Stimulated activated CD4-positive, alpha-beta T cell treated with anti-CD3 and anti-CD28 coated beads, Interleukin-1b, Interleukin-23, amount 100 ng/mL, for 24 hours (primary cell): ENCODE results near the gene PSMD9.
A peak's percentile ranks its signal among the peaks of the same experiment; 100 is the strongest.
"Not testable (repeated sequence)": the region's sequence is repeated elsewhere in the genome, so short reads cannot be mapped to it uniquely, and the experiment has no call there.

Experiments used
- DNase-seq, 4 experiments: peaks; one replicate each; pipeline ENCODE4 v3.0.0-alpha.2; 2020; ENCODE audit warnings: low read depth in 4 of 4, low spot score in 1 of 4

Gene PSMD9

GRCh38 chr12:121917950-121918678 is 29.5 kb downstream of the PSMD9 start, which contains the start of gene CFAP251:
TSS of gene CFAP251 (plus strand) at chr12:121918592. CDS start at chr12:121921306, 2,714 bp downstream.
- DNase-seq: peak; percentile 85 to 95 (median 92)

GRCh38 chr12:121918679-121919038 is 30.1 kb downstream of the PSMD9 start:
- DNase-seq: no peak

DNA sequence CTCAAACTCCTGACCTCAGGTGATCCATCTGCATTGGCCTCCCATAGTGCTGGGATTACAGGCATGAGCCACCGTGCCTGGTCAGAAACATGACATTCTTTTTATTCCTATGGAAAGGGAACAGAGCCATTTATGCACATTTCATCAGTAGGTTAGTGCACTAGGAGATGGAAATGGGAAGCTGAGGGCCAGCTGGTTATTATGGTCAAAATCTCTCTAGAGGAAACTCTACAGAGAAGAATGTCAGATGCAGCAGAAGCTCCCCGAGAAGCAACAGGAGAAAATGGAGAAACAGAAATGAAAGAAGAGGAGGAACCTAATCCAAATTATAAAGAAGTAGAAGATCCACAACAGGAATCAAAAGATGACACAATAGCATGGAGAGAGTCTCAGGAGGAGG is 32.5 kb downstream of the PSMD9 start:
- DNase-seq: no peak

GRCh38 chr12:121925358-121925695 is 36.7 kb downstream of the PSMD9 start:
- DNase-seq: no peak

GRCh38 chr12:121926874-121927706 is 38.5 kb downstream of the PSMD9 start:
- DNase-seq: no peak

DNA sequence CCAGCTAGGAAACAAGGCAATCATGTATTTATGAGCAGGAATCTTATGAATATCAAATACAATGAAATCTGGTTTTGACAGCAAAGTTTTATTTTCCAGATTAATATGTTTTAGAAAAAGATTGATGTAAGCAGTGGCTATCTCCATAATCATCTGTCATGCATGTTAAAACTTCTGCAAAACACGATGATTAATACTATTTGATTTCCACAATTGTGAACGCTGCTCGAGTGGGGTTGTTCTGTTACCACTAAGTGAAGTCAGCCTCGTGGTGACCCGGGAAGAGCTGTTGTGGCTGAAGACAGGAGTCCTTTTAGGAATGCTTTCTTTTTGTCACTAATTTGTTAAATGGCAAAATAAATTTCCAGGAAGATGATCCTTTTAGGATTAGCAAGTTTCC is 39.2 kb downstream of the PSMD9 start:
- no peak for DNase-seq

GRCh38 chr12:121929545-121929944 is 41.0 kb downstream of the PSMD9 start:
- not testable (repeated sequence) for DNase-seq

- DNase-seq: no peak
Measured at GRCh38 chr12:121930862-121931261, 42.3 kb downstream of the PSMD9 start.

DNA sequence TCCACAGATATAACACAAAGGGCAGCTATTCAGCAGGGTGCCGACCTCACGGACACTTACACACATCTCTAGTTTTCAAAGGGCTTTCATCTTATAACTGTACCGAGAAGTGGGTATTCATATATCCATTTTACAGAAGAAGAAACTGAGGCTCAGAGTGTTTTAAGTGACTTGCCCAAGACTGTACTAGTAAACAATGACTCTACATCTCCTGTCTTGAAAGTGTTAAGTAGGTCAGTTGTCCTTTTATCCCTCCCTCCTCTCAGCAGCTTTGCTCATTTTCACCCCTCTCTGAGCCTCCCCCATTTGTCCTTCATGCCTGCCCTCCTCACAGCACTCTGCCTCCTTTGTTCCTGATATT is 43.6 kb downstream of the PSMD9 start:
- DNase-seq: no peak

DNA sequence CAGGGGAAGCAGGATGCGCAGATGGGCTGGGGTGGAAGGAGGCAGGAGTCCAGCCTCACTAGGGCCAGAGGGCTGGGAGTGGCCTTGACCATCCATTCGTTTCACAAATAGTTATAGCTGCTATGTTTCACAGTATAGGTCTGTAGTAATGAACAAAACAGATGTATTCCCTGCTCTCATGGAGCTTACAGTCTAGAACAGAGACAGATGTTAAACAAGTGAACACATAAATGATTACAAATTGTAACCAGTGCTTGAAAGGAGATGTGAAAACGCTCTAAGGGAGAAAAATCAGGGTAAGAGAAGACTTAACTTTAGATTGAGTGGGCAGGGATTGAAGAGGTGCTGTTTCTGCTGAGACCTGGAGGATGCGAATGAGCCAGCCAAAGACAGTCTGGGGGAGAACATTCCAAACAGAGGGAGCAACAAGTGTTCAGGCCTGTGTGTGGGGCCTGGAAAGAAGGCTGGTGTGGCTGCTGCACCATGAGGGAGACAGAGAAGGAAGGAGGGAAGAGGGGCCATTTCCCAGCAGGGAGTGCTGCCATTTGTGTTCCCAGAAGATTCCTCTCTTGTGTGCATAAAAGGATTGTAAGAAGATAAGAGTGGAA is 44.4 kb downstream of the PSMD9 start:
- DNase-seq: no peak

- no peak for DNase-seq
Measured at GRCh38 chr12:121933522-121934308, 45.1 kb downstream of the PSMD9 start.

DNA sequence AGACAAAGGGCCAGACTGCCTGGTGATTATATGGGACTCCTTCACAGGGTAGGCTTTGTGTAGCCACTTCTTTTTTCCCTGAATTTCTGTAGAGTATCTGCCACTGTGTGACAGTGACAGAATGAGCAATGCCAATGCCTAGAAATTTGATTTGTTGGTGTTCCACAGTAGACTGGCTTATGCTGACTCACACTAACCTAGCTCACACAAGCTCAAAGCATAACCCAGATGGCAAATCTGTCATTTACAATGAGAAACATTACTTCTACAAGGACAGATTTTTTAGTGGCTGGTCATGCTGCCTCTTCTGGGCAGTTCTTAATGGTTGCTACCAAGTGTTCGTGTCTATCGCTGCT is 45.7 kb downstream of the PSMD9 start:
- no peak for DNase-seq

DNA sequence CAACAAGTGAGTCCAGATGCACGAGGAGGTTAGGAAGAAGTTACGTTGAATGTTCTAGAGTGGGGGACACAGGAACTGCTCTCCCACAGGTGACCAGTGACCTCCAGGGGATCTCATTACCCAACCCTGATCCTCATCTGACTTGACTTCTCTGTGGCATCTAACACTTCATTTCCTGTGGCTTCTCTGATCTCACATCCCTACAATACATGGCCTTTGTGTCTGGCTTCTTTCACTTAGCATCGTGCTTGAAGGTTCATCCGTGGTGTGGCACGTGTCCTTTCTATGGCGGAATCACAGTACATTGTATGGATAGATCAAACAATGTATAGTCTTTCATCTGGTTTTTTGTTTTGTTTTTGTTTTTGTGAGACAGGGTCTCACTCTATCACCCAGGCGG is 49.1 kb downstream of the PSMD9 start:
- DNase-seq: no peak

GRCh38 chr12:121939186-121939585 is 50.6 kb downstream of the PSMD9 start:
- no peak for DNase-seq

DNA sequence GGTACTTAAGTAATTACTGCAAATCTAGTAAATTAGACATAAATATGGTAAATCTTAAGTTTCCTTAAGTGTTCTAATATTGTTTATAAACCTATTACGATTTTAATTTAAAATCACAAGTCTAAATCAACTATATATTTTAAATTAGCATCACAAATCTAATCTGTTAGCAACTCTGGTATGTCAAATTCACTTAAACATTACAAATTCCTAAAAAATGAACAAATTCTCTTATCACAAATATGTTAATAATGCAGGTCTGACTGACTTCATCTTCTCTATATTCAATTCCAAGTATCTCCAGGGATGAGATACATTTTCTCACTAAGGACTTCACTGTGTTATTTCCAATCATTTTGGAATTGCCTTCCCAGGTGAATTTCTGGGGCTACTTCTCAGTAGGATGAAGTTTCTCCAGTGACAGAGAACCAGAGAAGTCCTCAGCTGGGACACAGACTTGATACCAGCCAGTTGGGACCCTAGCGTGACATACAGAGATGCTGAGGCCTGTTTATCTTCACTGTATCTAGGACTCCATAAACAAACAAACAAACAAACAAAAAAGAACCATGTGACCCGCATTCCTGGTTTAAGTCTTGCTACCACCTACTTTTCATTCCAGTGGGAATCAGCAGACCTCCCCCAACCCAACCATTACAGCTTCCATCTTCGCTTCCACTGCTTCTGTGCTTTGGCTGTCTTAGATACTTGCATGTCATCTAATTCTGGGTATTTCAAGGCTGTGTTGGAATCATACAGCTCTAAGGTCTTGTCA is 51.6 kb downstream of the PSMD9 start:
- no peak for DNase-seq

DNA sequence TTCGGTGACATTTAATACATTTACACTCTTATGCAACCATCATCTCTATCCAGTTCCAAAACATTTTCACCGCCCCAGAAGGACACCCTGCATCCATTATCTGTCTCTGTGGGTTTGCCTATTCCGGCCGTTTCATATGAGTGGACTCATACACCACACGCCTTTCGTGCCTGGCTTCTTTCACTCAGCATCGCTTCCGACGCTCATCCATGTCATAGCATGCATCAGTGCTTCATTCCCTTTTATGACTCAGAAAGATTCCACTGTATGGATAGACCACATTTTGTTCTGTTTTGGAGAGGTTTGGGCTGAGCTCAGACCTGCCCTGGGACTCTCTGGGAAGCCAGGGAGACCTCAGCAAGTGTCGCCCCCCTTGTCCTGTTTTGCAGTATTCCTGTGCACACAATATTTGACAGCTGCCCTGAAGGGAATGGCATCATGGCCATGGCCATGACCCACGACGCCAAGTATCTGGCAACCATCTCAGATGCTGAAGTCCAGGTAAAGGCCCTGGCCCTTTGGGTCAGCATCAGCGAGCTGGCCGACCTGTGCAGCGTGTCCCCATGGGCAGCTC is 53.6 kb downstream of the PSMD9 start:
- DNase-seq: no peak

DNA sequence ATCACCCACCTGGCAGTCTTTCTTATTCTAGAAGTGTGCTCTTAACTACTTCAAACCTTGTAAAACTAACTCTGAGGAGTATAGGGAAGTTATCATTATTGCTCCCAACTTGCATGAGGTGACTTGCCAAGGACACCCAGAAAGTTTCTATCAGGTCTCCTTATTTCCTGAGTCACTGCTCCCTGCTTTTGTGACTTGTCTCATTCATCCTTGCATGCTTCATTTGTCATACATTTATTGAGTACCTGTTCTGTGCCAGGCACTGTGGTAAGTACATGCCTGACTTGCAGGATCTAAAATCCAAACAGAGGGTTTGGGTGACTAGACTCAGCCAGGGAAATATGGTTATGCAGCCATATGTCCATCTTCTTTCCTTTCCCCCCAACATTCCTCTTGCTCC is 55.3 kb downstream of the PSMD9 start:
- no peak for DNase-seq

GRCh38 chr12:121946313-121947025 is 57.9 kb downstream of the PSMD9 start:
- DNase-seq: no peak

- no peak for DNase-seq
Measured at GRCh38 chr12:121947981-121948380, 59.4 kb downstream of the PSMD9 start.
